Articular chondrocyte of knee joint (primary cell): ENCODE data around the gene SRSF9. TPM values are rescaled to one million over a fixed set of nuclear protein-coding genes. Genes with fewer than 3 reads are reported as not detected.

ENCODE experiments used
- small RNA-seq: library from RNA; depleted of rRNA; stranded (forward); fragments of <200 nt; gene quantifications from one replicate; pipeline ENCODE3, GENCODE V24; 2012
- total RNA-seq: library from RNA; depleted of rRNA; stranded (reverse); fragments of >200 nt; gene quantifications from 2 replicates; pipeline ENCODE4 v1.2.3, GENCODE V29; 2012

SRSF9 gene, protein sequence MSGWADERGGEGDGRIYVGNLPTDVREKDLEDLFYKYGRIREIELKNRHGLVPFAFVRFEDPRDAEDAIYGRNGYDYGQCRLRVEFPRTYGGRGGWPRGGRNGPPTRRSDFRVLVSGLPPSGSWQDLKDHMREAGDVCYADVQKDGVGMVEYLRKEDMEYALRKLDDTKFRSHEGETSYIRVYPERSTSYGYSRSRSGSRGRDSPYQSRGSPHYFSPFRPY
- total RNA-seq = 123 and 127 TPM in 2 replicates

DNA sequence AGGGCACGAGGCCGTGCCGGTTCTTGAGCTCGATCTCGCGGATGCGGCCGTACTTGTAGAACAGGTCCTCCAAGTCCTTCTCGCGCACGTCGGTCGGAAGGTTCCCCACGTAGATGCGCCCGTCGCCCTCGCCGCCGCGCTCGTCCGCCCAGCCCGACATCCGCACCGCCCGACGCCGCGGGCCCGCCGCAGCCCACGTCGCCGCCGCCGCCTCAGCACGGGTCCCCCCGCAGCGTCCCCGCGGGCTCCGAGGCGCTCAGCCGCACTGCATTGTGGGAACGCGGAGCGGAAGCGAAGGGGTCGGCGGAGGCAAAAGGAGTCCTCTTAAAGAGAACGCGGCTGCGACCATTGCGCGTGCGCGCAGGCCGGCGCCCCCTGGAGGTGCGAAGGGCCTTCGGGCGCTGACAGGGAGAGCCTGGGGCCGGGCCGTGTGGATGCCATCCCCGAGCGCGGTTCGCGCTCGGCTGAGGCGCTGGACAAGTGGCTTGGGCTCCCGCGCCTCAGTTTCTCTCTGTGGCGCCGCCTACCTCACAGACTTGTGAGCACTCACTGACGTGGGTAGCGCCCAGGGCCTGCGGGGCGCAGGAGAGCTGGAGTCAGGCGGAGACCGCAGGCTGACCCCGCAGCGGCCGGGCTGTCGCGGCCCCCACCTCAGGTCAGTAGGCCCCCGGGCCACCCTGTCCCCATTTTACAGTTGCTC, at the start of gene SRSF9:
Gene SRSF9 (minus strand): TSS at position 299 of the 700 bp plus-strand sequence. CDS start 139 bp downstream, at position 160.

DNA sequence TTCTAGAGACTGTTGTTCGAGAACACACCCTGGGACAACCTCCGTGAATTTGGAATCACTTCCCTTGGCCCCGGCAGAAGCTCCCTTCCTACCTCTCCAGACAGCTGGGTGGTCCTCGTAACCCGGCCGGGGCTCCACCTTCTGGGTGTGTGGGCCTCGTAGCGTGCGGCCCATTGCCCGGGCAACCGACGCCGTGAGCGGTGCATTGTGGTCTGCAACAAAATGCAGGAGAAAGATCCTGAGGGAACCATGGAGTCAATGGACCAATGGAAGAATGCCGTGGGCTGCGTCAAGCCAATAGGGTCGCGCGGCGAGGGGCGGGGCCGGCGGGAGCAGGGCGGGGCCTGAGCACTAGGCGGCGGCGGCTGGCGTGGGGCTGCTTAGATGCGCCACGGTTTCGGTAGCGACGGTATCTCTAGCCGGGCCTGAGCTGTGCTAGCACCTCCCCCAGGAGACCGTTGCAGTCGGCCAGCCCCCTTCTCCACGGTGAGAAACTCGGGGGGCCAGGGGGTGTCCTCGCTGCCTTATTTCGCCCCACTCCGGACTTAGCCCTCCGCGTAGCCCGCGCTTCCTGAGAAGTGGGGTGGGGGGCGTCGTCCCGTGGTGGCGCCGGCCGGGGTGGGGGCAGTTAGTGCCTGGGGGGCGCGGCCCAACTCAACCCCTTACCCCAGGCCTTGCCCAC, 26.3 kb upstream of the SRSF9 start, which contains the start of gene DYNLL1:
Gene DYNLL1 (plus strand): TSS at position 383 of the 682 bp plus-strand sequence. CDS start 309 bp downstream, outside the sequence.

DNA sequence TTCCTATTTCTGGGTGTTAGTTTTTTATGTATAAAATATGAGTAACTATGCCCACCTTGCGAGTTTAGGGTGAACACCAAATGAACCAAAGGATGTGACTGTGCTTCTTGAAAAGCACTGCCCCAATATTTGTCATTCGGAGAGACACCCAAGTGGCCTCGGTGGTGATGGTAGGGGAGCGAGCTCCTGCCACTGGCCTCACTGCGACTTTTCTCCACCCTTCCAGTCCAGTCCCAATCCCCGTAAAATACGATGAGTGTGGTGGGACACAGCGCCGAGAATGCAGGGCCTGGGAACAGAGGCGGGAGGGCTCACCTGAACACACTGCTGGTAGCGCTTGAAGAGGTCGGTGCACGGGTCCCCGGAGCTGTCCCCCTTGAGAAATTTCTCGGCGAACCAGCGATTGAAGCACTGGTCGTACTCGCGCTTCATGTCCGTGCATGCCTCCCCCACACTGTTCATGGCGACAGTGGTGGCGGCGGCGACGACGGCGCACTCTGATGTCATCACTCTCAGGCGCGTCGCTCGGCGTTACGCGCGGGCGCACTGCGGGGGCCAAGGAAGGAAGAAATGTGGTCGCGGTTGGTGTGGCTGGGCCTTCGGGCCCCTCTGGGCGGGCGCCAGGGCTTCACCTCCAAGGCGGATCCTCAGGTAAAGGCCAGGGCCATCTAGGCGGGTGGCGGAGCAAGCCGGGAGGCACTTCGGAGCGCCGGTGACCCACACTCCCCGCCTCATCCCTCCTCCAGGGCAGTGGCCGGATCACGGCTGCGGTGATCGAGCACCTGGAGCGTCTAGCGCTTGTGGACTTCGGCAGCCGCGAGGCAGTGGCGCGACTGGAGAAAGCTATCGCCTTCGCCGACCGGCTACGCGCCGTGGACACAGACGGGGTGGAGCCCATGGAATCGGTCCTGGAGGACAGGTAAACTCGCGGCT, 23.4 kb downstream of the SRSF9 start, which contains the start of the genes GATC and TRIAP1:
Gene GATC (plus strand): TSS at position 534 of the 933 bp plus-strand sequence. CDS start 37 bp downstream, at position 571.
Gene TRIAP1 (minus strand): TSS at position 474 of the 933 bp plus-strand sequence. CDS start 12 bp downstream, at position 462.

DNA sequence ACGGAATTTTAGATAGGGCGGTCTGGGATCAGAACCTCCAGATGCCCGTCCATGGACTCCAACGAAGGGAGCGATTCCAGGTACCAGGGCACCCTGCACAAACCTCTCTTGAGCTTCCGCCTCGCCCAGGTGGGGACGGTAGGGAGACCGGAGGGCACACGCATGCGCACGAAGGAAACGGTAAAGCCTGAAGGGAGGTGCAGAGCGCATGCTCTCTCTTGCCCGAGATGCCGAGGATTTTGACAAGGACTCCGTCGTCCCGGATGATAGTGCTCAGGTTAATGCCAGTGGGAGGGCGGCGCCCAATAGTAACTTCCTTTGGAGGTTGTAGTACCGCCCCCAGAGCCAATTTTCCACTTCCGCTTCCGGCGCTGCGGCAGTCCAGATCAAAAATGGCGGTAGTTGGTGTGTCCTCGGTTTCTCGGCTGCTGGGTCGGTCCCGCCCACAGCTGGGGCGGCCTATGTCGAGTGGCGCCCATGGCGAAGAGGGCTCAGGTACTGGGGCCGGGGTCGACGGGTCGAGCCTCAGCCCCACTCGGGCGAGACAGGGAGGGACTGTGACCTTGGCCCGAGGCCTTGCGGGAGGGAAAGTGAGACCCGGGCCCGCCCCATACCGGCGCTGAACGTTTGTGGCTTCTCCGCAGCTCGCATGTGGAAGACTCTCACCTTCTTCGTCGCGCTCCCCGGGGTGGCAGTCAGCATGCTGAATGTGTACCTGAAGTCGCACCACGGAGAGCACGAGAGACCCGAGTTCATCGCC, 31.6 kb downstream of the SRSF9 start, which contains the start of gene COX6A1:
Gene COX6A1 (plus strand): TSS at position 379 of the 760 bp plus-strand sequence. CDS start 14 bp downstream, at position 393.

Small RNA genes lying within 50 kb of the gene (small RNA-seq; reads per million reads assigned to genes)
- not detected for gene RF00019

Other genes starting within 250 kb of the SRSF9 start
- gene PXN, start 204.0 kb downstream of the SRSF9 start, total RNA-seq = 36.1 and 37.2 TPM in 2 replicates
- gene RNU4-2, start 177.8 kb downstream of the SRSF9 start, total RNA-seq = under 0.01 TPM in 2 replicates
- under 0.01 TPM in 2 replicates for gene RNU4-1, start 176.5 kb downstream of the SRSF9 start, total RNA-seq
- gene SIRT4, start 167.4 kb downstream of the SRSF9 start, total RNA-seq = 1.0 and 1.8 TPM in 2 replicates
- not detected in 2 replicates for gene PLA2G1B, start 142.0 kb downstream of the SRSF9 start, total RNA-seq
- 0.26 and 0.43 TPM in 2 replicates for gene MSI1, start 100.6 kb downstream of the SRSF9 start, total RNA-seq
- 265 and 266 TPM in 2 replicates for gene COX6A1, start 31.6 kb downstream of the SRSF9 start, total RNA-seq
- 24.6 and 27.8 TPM in 2 replicates for gene TRIAP1, start 23.4 kb downstream of the SRSF9 start, total RNA-seq
- gene GATC, start 23.3 kb downstream of the SRSF9 start, total RNA-seq = 16.3 and 20.8 TPM in 2 replicates
- gene DYNLL1, start 26.4 kb upstream of the SRSF9 start, total RNA-seq = 185 and 267 TPM in 2 replicates
- 20.4 and 28.8 TPM in 2 replicates for gene COQ5, start 59.4 kb upstream of the SRSF9 start, total RNA-seq
- gene RNF10, start 64.6 kb upstream of the SRSF9 start, total RNA-seq = 102 and 113 TPM in 2 replicates
- 22.6 and 24.3 TPM in 2 replicates for gene POP5, start 111.7 kb upstream of the SRSF9 start, total RNA-seq
- gene CABP1, start 170.9 kb upstream of the SRSF9 start, total RNA-seq = under 0.01 TPM in 1 of 2 replicates, not detected in the other
- gene MLEC, start 217.4 kb upstream of the SRSF9 start, total RNA-seq = 109 and 113 TPM in 2 replicates
- gene UNC119B, start 240.7 kb upstream of the SRSF9 start, total RNA-seq = 23.1 and 27.3 TPM in 2 replicates